Retinal pigment epithelial cell (primary cell): ENCODE results near the gene FGG.

Experiments
- DNase-seq: peaks from one replicate; pipeline ENCODE4 v3.0.0-alpha.2; 2010; ENCODE audit warnings: low read depth
- H3K4me3 ChIP-seq: 2 replicates; pipeline ENCODE4 v1.5.1; 2011; ENCODE audit warnings: mild to moderate bottlenecking, low read length, control low read depth, moderate library complexity
- CTCF ChIP-seq: conservative IDR thresholded peaks from 2 replicates; pipeline ENCODE4 v1.5.1; 2011; ENCODE audit warnings: low read depth, low read length, control low read depth, inconsistent platforms

Gene FGG

GRCh38 chr4:154593868-154594267, 18.6 kb downstream of the FGG start:
- TF ChIP-seq CTCF: no peak
- DNase-seq: no peak
- H3K4me3 ChIP-seq: no peak overlapping the region

GRCh38 chr4:154591890-154592289, 20.6 kb downstream of the FGG start:
- no peak overlapping the region for H3K4me3 ChIP-seq
- no peak for DNase-seq
- TF ChIP-seq CTCF: no peak

GRCh38 chr4:154590329-154591006, 22.0 kb downstream of the FGG start, which contains the start of gene FGA:
Gene FGA (minus strand): TSS chr4:154590742. CDS start chr4:154590687, 55 bp downstream.
- no peak for TF ChIP-seq CTCF
- no peak for DNase-seq
- no peak within 1 kb of the TSS for H3K4me3 ChIP-seq

- TF ChIP-seq CTCF: no peak
- no peak overlapping the region for H3K4me3 ChIP-seq
- DNase-seq: no peak
These were observed 22.9 kb downstream of the FGG start for GRCh38 chr4:154589296-154590197.

- TF ChIP-seq CTCF: no peak
- H3K4me3 ChIP-seq: no peak overlapping the region
These were observed 24.3 kb downstream of the FGG start for GRCh38 chr4:154588198-154588597.

GRCh38 chr4:154586296-154587033, 26.0 kb downstream of the FGG start:
- TF ChIP-seq CTCF: no peak
- no peak for DNase-seq
- no peak overlapping the region for H3K4me3 ChIP-seq

More at GRCh38 chr4:154588198-154588597, 24.3 kb downstream of the FGG start:
- no peak for DNase-seq
